Liver (tissue), 3 donors: ENCODE results near the gene GGTLC1.
"Not testable (repeated sequence)": the region's sequence is repeated elsewhere in the genome, so short reads cannot be mapped to it uniquely, and the experiment has no call there.

Source experiments
- ATF3 ChIP-seq: IDR thresholded peaks from 2 replicates; pipeline ENCODE4 v1.6.1; 2016; ENCODE audit warnings: antibody characterized with exemption
- CTCF ChIP-seq: fragments of 150-350 bp; IDR thresholded peaks from 2 replicates; pipeline ENCODE4 v1.5.1; 2017; ENCODE audit warnings: improper control_type of control experiment, low read depth, low read length; ENCODE audit not compliant: missing input control
- REST ChIP-seq: IDR thresholded peaks from 2 replicates; pipeline ENCODE4 v1.6.1; 2016; ENCODE audit warnings: antibody characterized with exemption, mild to moderate bottlenecking
- donor health status: healthy.
- donor health status: healthy.

GRCh38 chr20:23979380-23979779 lies 9.2 kb downstream of the GGTLC1 start:
- TF ChIP-seq CTCF, REST, ATF3: not testable (repeated sequence)
